AG04450 (cell line): ENCODE measurements around the gene MLC1. TPM values are rescaled to one million over a fixed set of nuclear protein-coding genes. Genes with fewer than 3 reads are reported as not detected.

Source experiments
- CTCF ChIA-PET: fragments of 300-600, 350-600 bp; formaldehyde crosslinking; extraction: SDS; loops from one replicate; lab custom pipeline; 2022; ENCODE audit warnings: antibody characterized with exemption, inconsistent platforms; lab: Charles Lee
- POLR2A ChIA-PET: fragments of 350-600 bp; formaldehyde crosslinking; extraction: SDS; loops from one replicate; lab custom pipeline; 2021; ENCODE audit warnings: antibody characterized with exemption, inconsistent platforms; lab: Yijun Ruan, JAX
- DNase-seq: peaks from one replicate; pipeline ENCODE4 v3.0.0-alpha.2; 2011; ENCODE audit warnings: low read depth, low spot score
- H3K27ac ChIP-seq: one replicate; pipeline ENCODE4 v1.5.1; 2012; ENCODE audit warnings: low read depth, low read length, control low read depth
- H3K27me3 ChIP-seq: one replicate; pipeline ENCODE4 v1.6.0; 2012; ENCODE audit warnings: low read length; ENCODE audit not compliant: control insufficient read depth, insufficient read depth
- H3K4me3 ChIP-seq: 2 replicates; pipeline ENCODE4 v1.5.1; 2011; ENCODE audit warnings: mild to moderate bottlenecking, low read depth, low read length, control low read depth
- H3K9me3 ChIP-seq: 2 replicates; pipeline ENCODE4 v1.5.1; 2012; ENCODE audit warnings: low read length; ENCODE audit not compliant: control insufficient read depth, insufficient read depth
- CTCF ChIP-seq: IDR thresholded peaks from 2 replicates; pipeline ENCODE4 v1.5.1; 2011; ENCODE audit warnings: low read depth, low read length, control low read depth, inconsistent platforms
- polyA plus RNA-seq: library from polyadenylated mRNA; depleted of rRNA; stranded (reverse); fragments of >200 nt; gene quantifications from 2 replicates; pipeline ENCODE4 v1.2.3, GENCODE V29; 2011

Gene MLC1
- polyA plus RNA-seq, 1 experiment = 0.27 TPM

- DNase-seq = no peak
- TF ChIP-seq CTCF = no peak
- POLR2A ChIA-PET = no interaction called here
- H3K27ac ChIP-seq = no peak overlapping the region
- peaks cover 4% of the 10 kb centered on the region; the same call in 1 of the 2 replicates for H3K9me3 ChIP-seq
- peaks cover 35% of the 10 kb centered on the region for H3K27me3 ChIP-seq
- H3K4me3 ChIP-seq = no peak overlapping the region
- CTCF ChIA-PET = no interaction called here
Observed at GRCh38 chr22:50063589-50064393, 21.4 kb downstream of the MLC1 start.

GRCh38 chr22:50062509-50063135 lies 22.6 kb downstream of the MLC1 start:
- ChIA-PET POLR2A (no interaction called here), CTCF (no interaction called here)
- DNase-seq = no peak
- TF ChIP-seq CTCF = no peak
- H3K27me3 ChIP-seq = peaks cover 40% of the 10 kb centered on the region
- H3K27ac ChIP-seq = no peak overlapping the region
- H3K9me3 ChIP-seq = peaks cover 4% of the 10 kb centered on the region; the same call in 1 of the 2 replicates
- H3K4me3 ChIP-seq = no peak overlapping the region

GRCh38 chr22:50061824-50062355 lies 23.3 kb downstream of the MLC1 start:
- TF ChIP-seq CTCF = no peak
- no peak for DNase-seq
- ChIA-PET CTCF (no interaction called here), POLR2A (no interaction called here)
- Histone ChIP-seq H3K27ac (no peak overlapping the region), H3K4me3 (no peak overlapping the region), H3K27me3 (peaks cover 40% of the 10 kb centered on the region), H3K9me3 (peaks cover 9% of the 10 kb centered on the region; the same call in 1 of the 2 replicates)

- ChIA-PET CTCF (no interaction called here), POLR2A (no interaction called here)
- peaks cover 12% of the 10 kb centered on the region; the same call in 1 of the 2 replicates for H3K9me3 ChIP-seq
- no peak overlapping the region for H3K27ac ChIP-seq
- no peak for DNase-seq
- no peak overlapping the region for H3K4me3 ChIP-seq
- H3K27me3 ChIP-seq = peaks cover 40% of the 10 kb centered on the region
- no peak for TF ChIP-seq CTCF
Observed at GRCh38 chr22:50061141-50061823, 23.9 kb downstream of the MLC1 start.
